NCI-H187 treated with DMSO at 0.1 percent for 48 hours (cell line): ENCODE results near the gene CTNNAL1.
"Not testable (repeated sequence)": the region's sequence is repeated elsewhere in the genome, so short reads cannot be mapped to it uniquely, and the experiment has no call there.

Experiments
- DNase-seq: peaks from one replicate; lab custom pipeline; 2025; lab: John Stamatoyannopoulos, UW

Gene CTNNAL1

GRCh38 chr9:109012876-109013678, at the start of gene CTNNAL1:
TSS of gene CTNNAL1 (minus strand) at chr9:109013499. CDS start at chr9:109013442, 57 bp downstream.
- DNase-seq, result peak; percentile 29

DNA sequence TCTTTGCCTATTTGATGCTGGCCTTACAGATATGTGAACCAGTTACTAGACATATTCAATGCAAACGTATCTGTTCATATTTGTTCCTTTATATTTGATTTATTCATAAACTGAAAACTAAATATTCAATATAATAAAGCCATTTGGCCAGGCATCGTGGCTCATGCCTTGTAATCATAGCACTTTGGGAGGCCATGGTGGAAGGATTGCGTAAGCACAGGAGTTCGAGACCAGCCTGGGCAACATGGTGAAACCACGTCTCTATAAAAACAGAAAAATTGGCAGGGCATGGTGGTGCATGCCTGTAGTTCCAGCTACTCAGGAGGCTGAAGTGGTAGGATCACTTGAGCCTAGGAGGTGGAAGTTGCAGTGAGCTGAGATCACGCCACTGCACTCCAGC, 49.2 kb upstream of the CTNNAL1 start:
- DNase-seq, result no peak

DNA sequence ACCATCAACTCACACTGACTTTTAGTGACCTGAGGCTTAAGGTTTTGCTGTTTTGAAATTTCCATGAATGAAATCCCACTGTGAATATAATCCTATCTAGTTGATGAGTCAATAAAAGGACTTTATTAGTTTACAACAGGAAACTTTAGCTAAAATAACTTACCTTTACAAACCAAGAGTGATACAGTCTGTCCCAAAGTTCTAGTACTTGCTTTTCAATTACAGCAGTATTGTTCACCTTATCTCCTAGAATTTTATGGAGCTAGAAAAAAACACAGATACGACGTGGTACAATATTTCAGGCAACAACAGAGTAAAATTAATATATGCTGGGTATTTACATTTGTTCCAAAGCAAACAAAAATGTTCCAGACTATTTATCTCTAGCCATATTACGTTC, 46.9 kb upstream of the CTNNAL1 start:
- no peak for DNase-seq

- DNase-seq, result not testable (repeated sequence)
These were observed 39.8 kb upstream of the CTNNAL1 start for GRCh38 chr9:109053121-109053520.

DNA sequence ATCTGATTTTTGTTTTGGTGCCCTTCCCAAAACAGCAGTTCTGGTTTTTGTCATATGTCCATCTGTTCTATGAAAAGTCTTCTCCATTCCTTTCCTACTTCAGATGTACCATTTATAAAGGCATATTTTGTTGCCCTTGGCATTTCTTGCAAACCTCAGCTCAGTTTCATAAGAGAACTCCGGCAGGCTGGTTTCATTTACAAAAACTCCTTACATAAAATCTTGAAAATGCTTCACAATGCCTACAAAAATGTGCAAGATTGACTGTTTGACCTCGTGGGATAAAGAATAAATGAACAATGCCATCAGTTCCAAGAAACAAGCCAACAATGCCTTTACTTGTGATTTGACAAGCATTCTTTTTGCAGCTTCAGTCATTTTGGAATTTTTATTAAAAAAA, 39.1 kb upstream of the CTNNAL1 start:
- DNase-seq, result no peak

DNA sequence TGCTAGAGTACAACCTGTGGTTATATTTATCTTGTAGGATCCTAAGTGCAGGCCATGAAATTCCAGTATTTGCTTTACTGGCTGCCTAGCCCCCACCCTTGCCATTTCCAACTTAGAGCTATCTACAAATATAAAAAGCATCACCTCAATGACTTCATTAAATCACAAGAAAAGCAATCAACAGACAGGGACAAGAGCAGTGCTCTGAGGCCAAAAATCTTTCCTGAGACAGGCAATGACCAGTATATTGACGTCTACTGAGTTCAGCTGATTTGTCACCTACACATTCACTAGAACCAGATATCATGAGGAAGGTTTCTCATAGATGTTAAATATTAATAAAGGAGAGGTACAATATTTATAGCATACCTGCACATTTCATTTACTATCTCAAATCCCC, 38.4 kb upstream of the CTNNAL1 start:
- DNase-seq, result no peak

GRCh38 chr9:109050444-109050843, 37.1 kb upstream of the CTNNAL1 start:
- DNase-seq, result no peak

- DNase-seq, result no peak
These were observed 35.5 kb upstream of the CTNNAL1 start for GRCh38 chr9:109048822-109049221.

GRCh38 chr9:109047259-109047658, 34.0 kb upstream of the CTNNAL1 start:
- DNase-seq, result no peak

DNA sequence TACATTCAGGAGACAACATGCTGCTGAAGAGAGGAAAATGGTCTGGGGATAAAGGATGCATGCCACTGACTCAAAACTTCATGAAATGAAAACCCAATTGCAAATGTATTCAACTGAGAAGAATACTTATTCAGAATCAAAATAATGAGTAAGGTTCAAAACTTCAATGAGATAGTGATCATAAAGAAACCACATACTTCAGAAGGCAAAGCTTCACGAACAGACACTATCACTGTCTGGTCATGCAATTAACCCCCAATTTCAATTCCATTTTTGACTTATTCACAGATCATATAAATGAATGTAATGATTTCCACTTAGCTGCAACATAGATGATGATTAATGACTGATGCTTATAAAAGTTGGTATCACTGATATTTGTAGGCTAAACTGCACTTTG, 33.0 kb upstream of the CTNNAL1 start:
- DNase-seq, result no peak

- DNase-seq, result no peak
These were observed 30.3 kb upstream of the CTNNAL1 start for GRCh38 chr9:109043578-109043977.

DNA sequence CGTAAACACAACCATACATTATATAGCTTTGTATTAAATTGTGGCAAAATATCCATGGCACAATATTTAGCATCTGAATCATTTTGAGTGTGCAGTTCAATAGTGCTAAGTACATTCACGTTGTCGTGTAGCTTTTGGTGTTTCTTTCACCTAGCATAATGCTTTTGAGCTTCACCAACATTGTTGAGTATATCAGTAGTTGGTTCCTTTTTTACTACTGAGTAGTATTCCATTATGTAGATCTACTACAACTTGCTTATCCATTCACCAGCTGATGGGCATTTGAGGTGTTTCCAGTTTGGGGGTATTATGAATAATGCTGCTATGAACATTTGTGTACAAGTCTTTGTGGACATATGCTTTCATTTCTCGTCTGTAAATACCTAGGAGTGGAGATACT, 27.3 kb upstream of the CTNNAL1 start:
- no peak for DNase-seq

- DNase-seq, result no peak
These were observed 26.2 kb upstream of the CTNNAL1 start for GRCh38 chr9:109039539-109039938.

GRCh38 chr9:109037946-109038715, 24.8 kb upstream of the CTNNAL1 start:
- DNase-seq, result no peak

DNA sequence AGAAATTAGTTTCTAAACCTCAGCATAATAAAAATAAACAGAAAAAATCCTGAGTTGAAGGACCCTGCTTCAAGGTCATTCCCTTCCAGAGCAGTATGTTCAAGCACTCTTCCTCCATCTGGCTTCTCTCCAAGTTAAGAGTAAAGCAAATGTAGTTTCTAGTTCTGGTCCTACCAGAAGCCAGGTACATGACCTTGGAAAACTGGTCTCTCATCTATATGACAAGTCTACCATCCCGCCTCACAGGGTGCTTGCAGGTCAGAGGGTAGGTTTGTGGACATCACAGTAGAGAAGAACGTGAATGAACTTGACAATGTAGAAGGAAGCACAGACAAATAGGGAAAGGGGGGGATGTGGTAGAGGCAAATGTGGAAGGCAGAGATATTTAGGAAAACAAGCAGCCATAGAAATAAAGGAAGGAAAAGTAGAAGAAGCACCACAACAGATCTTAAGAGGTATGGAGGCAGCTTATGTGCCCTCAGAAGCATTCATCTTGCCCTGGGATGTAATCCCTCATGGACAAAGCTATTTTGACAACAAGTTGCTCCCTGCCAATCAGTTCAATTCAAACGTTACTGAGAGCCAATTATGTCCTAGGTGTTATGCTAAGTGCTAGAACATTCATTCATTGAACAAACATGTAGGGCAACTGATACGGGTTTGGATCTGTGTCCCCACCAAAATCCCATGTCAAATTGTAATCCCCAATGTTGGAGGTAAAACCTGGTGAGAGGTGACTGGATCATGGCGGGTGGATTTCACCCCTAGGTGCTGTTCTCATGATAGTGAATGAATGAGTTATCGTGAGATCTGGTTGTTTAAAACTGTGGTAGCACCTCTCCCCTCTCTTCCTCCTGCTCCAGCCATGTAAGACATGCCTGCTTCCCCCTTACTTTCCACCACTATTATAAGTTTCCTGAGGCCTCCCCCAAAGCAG, 23.7 kb upstream of the CTNNAL1 start:
- DNase-seq, result no peak

- no peak for DNase-seq
These were observed 22.6 kb upstream of the CTNNAL1 start for GRCh38 chr9:109035684-109036423.

GRCh38 chr9:109033941-109034700, 20.8 kb upstream of the CTNNAL1 start:
- DNase-seq, result no peak

DNA sequence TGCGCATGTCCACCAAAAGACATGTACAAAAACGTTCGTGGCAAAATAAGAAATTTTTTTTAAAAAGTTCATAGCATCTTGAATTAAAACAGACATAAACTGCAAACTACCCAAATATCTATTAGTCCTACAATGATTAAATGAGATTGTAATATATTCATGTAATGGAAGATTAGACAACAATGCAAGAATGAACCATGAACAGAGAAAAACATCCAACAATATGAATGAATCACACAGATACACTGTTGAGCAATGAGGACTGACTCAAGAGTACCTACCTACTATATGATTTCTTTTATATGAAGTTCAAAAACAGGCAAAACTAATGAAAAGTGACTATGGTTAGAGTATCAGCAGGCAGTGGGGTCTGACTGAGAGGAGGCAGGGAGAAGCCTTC, 17.9 kb upstream of the CTNNAL1 start:
- DNase-seq, result no peak

- no peak for DNase-seq
These were observed 17.1 kb upstream of the CTNNAL1 start for GRCh38 chr9:109030426-109030825.

GRCh38 chr9:109028457-109028856, 15.2 kb upstream of the CTNNAL1 start:
- no peak for DNase-seq

DNA sequence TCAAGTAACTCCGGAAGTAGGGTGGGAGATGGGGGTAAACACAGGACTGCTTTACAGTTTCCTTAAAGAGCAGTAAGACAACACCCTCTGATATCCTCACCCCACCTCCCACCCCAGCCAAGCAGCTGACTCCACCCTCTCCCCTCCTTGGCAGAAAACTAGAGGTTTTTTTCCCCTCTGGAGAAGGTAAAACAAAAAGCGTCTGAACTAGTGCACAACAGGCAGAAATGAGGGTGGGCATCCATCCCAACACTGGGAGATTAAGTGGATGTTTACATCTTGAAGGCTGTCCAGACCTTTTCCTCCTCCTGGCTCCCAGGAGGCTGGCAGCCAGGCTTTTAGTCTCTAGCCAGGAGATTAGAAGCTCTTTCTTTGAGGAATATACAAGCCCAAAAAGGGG, 13.9 kb upstream of the CTNNAL1 start:
- no peak for DNase-seq
